GM18868 (cell line): Measurements from ENCODE around the gene CROCC2.

Source experiments
- ATAC-seq: cut with Tn5 transposase; IDR thresholded peaks from one replicate; pipeline ENCODE4 v1.9.1; 2021; ENCODE audit warnings: mild to moderate bottlenecking, moderate library complexity; ENCODE audit not compliant: unreplicated experiment

Gene CROCC2

GRCh38 chr2:240919786-240920782 is 13.9 kb downstream of the CROCC2 start:
- ATAC-seq, result no peak

GRCh38 chr2:240920783-240921231 is 14.7 kb downstream of the CROCC2 start:
- no peak for ATAC-seq

- no peak for ATAC-seq
Measured at GRCh38 chr2:240921311-240921994, 15.3 kb downstream of the CROCC2 start.

- no peak for ATAC-seq
Measured at GRCh38 chr2:240921995-240922244, 15.8 kb downstream of the CROCC2 start.

- ATAC-seq, result no peak
Measured at GRCh38 chr2:240922245-240922981, 16.3 kb downstream of the CROCC2 start.

- no peak for ATAC-seq
Measured at GRCh38 chr2:240922982-240923537, 16.9 kb downstream of the CROCC2 start.

- no peak for ATAC-seq
Measured at GRCh38 chr2:240925191-240925567, 19.0 kb downstream of the CROCC2 start.

- ATAC-seq, result no peak
Measured at GRCh38 chr2:240925568-240926515, 19.7 kb downstream of the CROCC2 start.

GRCh38 chr2:240926516-240927389 is 20.6 kb downstream of the CROCC2 start:
- ATAC-seq, result no peak

GRCh38 chr2:240927390-240927781 is 21.2 kb downstream of the CROCC2 start:
- no peak for ATAC-seq

GRCh38 chr2:240928476-240929363 is 22.6 kb downstream of the CROCC2 start:
- ATAC-seq, result no peak

GRCh38 chr2:240929364-240930095 is 23.4 kb downstream of the CROCC2 start:
- ATAC-seq, result no peak

GRCh38 chr2:240930096-240930630 is 24.0 kb downstream of the CROCC2 start:
- ATAC-seq, result no peak

- no peak for ATAC-seq
Measured at GRCh38 chr2:240930631-240931318, 24.6 kb downstream of the CROCC2 start.

- ATAC-seq, result no peak
Measured at GRCh38 chr2:240931319-240931949, 25.3 kb downstream of the CROCC2 start.
